ENCODE results near the gene LHX4.
"Not testable (repeated sequence)": the region's sequence is repeated elsewhere in the genome, so short reads cannot be mapped to it uniquely, and the experiment has no call there.

LHX4 gene

GRCh38 chr1:180198196-180198595, 31.9 kb upstream of the LHX4 start:
- DNase-seq = no peak

GRCh38 chr1:180198611-180199010, 31.5 kb upstream of the LHX4 start:
- no peak for DNase-seq

GRCh38 chr1:180199018-180199417, 31.0 kb upstream of the LHX4 start:
- no peak for DNase-seq

GRCh38 chr1:180201451-180202200, 28.4 kb upstream of the LHX4 start:
- DNase-seq = no peak

- not testable (repeated sequence) for DNase-seq
These were observed 27.5 kb upstream of the LHX4 start for GRCh38 chr1:180202588-180202987.

GRCh38 chr1:180204231-180204630, 25.8 kb upstream of the LHX4 start:
- no peak for DNase-seq

GRCh38 chr1:180206581-180206980, 23.5 kb upstream of the LHX4 start:
- no peak for DNase-seq

GRCh38 chr1:180208264-180208663, 21.8 kb upstream of the LHX4 start:
- no peak for DNase-seq

GRCh38 chr1:180210008-180210620, 19.9 kb upstream of the LHX4 start:
- no peak for DNase-seq

- DNase-seq = no peak
These were observed 18.8 kb upstream of the LHX4 start for GRCh38 chr1:180211156-180211859.

GRCh38 chr1:180211860-180212229, 18.2 kb upstream of the LHX4 start:
- DNase-seq = no peak

GRCh38 chr1:180213401-180214170, 16.5 kb upstream of the LHX4 start:
- DNase-seq = peak in 3 of 5 experiments; percentile 24 to 91 (median 37)

GRCh38 chr1:180215856-180216625, 14.0 kb upstream of the LHX4 start:
- no peak for DNase-seq

- no peak for DNase-seq
These were observed 13.1 kb upstream of the LHX4 start for GRCh38 chr1:180217006-180217405.

GRCh38 chr1:180218806-180219765, 11.0 kb upstream of the LHX4 start:
- no peak for DNase-seq

GRCh38 chr1:180219776-180220175, 10.3 kb upstream of the LHX4 start:
- no peak for DNase-seq

- DNase-seq = no peak
These were observed 8.6 kb upstream of the LHX4 start for GRCh38 chr1:180221462-180221861.

- DNase-seq = no peak
These were observed 5.2 kb upstream of the LHX4 start for GRCh38 chr1:180224902-180225301.

- DNase-seq = no peak
These were observed 4.7 kb upstream of the LHX4 start for GRCh38 chr1:180225403-180225802.

GRCh38 chr1:180227861-180228647, 2.0 kb upstream of the LHX4 start:
- no peak for DNase-seq
